Measurements from ENCODE around the gene PRRT3. TPM values are rescaled to one million over a fixed set of nuclear protein-coding genes. Genes with fewer than 3 reads are reported as not detected.

Gene PRRT3
- total and polyA plus RNA-seq, 9 of the 15 experiments (the other 6 are each of a cell fraction or from before 2014, with no cell fraction given), result 0.06 to 1.9 (median 1.2) TPM

GRCh38 chr3:9932843-9933560, 19.2 kb downstream of the PRRT3 start (continued):
- TF ChIP-seq EGR1 (conservative IDR thresholded peaks at IDR 0.05), result peak; percentile 93
- no peak for TF ChIP-seq COPS2 (conservative IDR thresholded peaks at IDR 0.05)
- TF ChIP-seq MITF (IDR thresholded peaks at IDR 0.05), result peak; percentile 23; the same call in 1 of the 2 replicates
- peak; percentile 76 for TF ChIP-seq REST (IDR thresholded peaks at IDR 0.05; ENCODE audit: borderline replicate concordance)
- TF ChIP-seq REST (CRISPR knock-in tag; IDR thresholded peaks at IDR 0.05; ENCODE audit: low read depth), result no peak
- peak; percentile 59; the same call in 1 of the 2 replicates for TF ChIP-seq ZNF407 (IDR thresholded peaks at IDR 0.05; ENCODE audit: low read depth)
- no peak for TF ChIP-seq HDAC8 (tag; IDR thresholded peaks at IDR 0.05)
- TF ChIP-seq ASH1L (IDR thresholded peaks at IDR 0.05; ENCODE audit: borderline replicate concordance, low read depth, partially characterized antibody), result no peak
- no peak for TF ChIP-seq CC2D1A (IDR thresholded peaks at IDR 0.05)
- no peak for TF ChIP-seq ARNT (IDR thresholded peaks at IDR 0.05)

Data from K562 (cell line).